Epithelial cell of proximal tubule (primary cell): ENCODE measurements around the gene ZNF474. TPM values are rescaled to one million over a fixed set of nuclear protein-coding genes. Genes with fewer than 3 reads are reported as not detected.
A peak's percentile ranks its signal among the peaks of the same experiment; 100 is the strongest.

Source experiments
- DNase-seq: peaks from one replicate; pipeline ENCODE4 v3.0.0-alpha.2; 2011; ENCODE audit warnings: low read depth
- H3K4me3 ChIP-seq: 2 replicates; pipeline ENCODE4 v1.5.1; 2011; ENCODE audit warnings: low read depth, mild to moderate bottlenecking, low read length
- total RNA-seq: library from RNA; depleted of rRNA; stranded (reverse); fragments of >200 nt; gene quantifications from 2 replicates; pipeline ENCODE4 v1.2.3, GENCODE V29; 2015
- TF ChIP-seq, protein P1 (sequence below): conservative IDR thresholded peaks from 2 replicates; pipeline ENCODE4 v1.5.1; 2012; ENCODE audit warnings: low read depth, mild to moderate bottlenecking, low read length

The ZNF474 gene
- total RNA-seq, 1 donor from 2014 or later: not detected

DNA sequence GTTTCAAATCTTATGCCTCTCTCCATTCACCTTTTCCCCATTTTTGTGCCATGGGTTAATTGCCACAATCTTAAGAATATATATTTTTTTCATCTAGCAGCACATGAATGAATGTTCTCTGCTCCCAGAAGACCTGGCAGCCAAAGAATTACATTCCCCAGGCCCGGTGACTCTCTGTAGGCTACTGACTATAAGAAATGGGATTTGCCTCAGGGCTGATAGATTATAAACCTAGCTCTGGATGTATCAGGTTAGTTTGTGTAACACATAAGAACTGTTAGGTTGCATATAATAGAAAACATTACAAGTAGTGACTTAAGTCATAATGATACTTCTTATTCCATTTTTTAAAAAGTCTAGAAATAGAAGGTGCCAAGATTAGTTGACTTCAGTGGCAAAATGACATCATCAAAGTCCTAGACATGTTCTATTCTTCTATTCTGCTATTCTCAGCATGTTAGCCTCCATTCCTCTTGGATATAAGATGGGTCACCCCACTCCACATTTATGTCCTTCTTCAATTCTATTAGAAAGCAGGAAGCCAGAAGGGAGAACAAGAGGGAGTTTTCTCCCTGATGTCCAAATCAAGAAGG, 10.9 kb upstream of the ZNF474 start:
- TF ChIP-seq, protein P1, sequence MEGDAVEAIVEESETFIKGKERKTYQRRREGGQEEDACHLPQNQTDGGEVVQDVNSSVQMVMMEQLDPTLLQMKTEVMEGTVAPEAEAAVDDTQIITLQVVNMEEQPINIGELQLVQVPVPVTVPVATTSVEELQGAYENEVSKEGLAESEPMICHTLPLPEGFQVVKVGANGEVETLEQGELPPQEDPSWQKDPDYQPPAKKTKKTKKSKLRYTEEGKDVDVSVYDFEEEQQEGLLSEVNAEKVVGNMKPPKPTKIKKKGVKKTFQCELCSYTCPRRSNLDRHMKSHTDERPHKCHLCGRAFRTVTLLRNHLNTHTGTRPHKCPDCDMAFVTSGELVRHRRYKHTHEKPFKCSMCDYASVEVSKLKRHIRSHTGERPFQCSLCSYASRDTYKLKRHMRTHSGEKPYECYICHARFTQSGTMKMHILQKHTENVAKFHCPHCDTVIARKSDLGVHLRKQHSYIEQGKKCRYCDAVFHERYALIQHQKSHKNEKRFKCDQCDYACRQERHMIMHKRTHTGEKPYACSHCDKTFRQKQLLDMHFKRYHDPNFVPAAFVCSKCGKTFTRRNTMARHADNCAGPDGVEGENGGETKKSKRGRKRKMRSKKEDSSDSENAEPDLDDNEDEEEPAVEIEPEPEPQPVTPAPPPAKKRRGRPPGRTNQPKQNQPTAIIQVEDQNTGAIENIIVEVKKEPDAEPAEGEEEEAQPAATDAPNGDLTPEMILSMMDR: no peak
- DNase-seq: no peak
- no peak overlapping the region for H3K4me3 ChIP-seq

DNA sequence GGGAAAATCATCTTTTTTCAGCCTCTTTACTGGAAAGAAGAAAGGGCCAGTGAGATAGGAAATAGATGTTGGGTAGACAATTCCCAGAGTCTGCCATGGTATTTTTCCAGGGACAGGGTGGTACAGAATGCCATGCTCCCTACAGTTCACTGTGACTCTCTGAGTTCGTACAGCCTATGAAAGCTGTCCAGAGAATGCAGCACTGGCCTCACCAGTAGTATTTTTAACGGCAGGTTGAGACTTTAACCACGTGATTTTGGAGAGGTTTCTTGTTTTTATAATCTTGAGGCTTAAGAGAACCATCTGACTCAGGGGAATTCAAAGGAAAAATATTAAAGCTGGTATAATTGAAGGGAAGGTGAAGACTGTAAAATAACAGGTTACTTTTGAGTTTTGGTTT, 10.1 kb upstream of the ZNF474 start:
- H3K4me3 ChIP-seq: no peak overlapping the region
- TF ChIP-seq, protein P1: no peak
- no peak for DNase-seq

DNA sequence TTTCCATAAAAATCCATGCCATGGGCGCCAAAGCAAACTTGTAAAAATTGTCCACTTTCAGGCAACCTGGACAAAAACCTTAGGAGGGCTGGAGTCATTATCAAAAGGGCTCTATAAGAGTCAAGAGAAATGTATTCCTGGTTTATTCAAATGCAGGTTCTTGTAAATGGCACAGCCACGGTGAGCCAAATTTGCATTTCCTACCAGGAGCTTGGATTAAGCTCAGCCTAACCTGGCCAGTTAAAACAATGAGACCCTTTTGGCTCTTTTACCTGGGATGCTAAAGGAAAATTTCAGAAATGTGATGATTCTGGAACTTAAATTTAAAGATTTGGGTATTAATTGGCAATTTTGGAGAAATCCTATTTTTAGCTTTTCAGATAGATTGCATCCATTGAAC, 8.9 kb upstream of the ZNF474 start:
- no peak overlapping the region for H3K4me3 ChIP-seq
- DNase-seq: no peak
- TF ChIP-seq, protein P1: no peak

DNA sequence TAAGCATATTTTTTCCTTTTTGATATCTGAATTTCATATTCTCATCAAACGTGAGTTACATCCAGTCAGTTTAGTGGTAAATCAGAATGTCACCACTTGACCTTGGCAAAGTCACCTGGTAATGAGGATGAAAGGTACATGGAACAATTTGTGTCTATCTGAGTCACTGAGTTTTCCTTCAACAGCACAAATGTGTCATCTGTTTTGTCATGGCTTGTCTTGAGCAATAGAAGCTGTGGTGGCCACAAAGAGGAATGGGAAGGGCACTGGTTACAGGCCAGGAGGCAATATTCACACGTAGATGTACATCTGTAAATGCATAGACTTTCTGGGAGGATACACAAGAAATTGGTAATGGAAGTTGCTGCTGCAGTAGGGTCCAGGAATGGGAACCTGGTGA, 8.4 kb upstream of the ZNF474 start:
- H3K4me3 ChIP-seq: no peak overlapping the region
- TF ChIP-seq, protein P1: no peak
- no peak for DNase-seq

DNA sequence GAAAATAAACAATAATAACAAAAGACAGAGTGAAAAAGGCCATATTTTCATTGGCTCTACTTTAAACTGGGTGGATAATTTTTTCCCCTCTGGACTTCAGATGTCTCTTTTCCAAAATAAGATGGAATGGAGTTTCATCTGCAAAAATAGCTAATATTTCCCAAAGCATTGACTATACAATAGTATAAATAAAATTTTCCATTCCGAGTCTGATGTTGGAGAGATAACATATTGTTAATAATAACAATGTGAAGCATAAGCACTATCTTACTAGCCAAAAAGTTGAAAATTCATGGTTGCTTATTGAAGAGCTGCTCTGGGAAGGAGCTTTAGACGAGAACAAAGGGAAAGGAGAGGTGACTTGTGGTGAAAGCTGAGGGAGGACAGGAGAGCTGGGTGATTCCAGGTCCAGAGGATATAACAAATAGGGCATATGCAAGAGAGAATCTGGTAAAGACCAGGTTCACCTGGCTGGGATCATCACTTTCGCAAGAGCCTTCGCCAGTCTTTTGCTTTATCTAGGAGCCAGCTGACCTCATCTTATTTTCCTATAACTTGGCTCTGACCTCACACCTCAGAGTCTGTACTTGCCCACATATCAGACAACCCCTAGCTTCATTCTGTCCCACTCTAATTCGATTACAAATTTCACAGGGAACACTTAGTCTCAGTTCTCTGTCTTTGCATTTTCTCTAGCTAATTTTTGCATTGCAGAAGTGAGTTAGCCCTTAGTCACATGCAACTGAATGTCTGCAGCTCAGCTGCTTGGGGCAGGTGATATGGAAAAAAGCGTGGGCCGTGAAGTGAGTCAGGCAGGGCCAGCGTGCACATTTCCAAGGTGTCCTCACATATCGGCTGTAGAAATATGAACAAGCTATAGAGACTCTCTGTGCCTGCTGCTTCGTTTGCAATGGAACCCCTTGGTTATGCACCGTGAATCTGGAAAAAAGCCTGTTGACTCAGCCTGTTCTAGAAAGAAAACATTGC, 7.6 kb upstream of the ZNF474 start:
- peak; percentile 77 for DNase-seq
- no peak overlapping the region for H3K4me3 ChIP-seq
- TF ChIP-seq, protein P1: no peak

DNA sequence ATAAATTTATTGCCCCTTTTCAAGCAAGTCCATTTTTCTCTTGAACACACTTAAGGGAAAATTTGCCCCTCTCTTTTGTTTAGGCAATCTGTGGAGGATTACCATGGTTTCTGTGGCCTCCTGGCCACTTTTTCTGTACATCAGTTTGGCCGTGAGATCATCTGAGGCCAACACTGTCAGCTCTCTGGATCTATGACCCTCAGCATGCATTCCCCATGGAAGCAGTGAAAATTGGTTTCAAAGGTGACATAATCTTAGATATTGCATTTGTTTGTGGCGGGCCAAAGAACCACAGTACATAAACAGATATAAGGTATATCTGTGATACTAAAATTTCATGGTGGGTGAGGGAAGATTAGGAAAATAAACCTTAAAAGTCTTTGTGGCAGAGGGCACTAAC, 4.6 kb upstream of the ZNF474 start:
- TF ChIP-seq, protein P1: no peak
- no peak overlapping the region for H3K4me3 ChIP-seq
- DNase-seq: no peak
